Stimulated activated CD8-positive, alpha-beta memory T cell treated with anti-CD3 and anti-CD28 coated beads, Interleukin-12 subunit alpha, Interleukin-12 subunit beta, amount 100 ng/mL, for 4 hours (primary cell): ENCODE measurements around the gene RSRP1.
"Not testable (repeated sequence)": the region's sequence is repeated elsewhere in the genome, so short reads cannot be mapped to it uniquely, and the experiment has no call there.

Source experiments
- DNase-seq: peaks from one replicate; pipeline ENCODE4 v3.0.0-alpha.2; 2020; ENCODE audit warnings: low read depth

The RSRP1 gene, protein sequence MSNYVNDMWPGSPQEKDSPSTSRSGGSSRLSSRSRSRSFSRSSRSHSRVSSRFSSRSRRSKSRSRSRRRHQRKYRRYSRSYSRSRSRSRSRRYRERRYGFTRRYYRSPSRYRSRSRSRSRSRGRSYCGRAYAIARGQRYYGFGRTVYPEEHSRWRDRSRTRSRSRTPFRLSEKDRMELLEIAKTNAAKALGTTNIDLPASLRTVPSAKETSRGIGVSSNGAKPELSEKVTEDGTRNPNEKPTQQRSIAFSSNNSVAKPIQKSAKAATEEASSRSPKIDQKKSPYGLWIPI

DNA sequence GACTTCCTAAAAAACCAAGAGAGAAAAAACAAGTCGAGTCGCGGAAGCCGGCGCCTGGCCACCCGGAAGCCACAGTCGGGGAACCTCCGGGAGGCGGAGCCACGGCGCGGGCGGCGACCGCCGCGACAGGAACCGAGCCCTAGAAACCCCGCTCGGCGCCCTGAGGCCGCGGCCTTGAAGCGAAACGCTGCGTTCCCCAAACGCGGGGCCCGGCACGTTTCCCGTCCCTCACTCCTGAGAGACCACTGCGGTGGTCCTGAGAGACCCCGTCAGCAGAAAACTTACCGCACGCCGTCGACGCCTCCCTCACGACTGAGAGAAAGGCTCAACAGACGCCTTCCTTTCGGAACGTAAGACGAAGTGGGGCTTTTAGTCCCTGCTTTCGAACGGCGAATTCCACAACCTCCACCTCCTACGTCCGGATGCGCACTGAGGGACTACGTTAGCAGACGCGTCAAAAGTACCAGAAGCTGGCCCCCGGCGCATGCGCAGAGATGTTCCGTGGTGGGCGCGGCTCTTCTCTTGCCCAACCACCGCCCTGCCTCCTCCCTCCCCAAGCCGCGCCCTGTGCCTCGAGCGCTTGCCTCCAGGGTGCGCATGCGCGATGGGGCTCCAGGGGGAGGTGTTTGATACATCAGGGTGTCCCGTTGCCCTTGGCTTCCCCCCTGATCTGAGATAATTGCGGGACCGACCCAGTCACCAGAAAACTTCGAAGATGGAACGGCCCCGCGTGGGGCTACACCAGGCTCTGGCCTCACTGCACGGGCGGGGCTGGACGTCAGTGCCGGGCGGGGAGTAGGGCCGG lies at the start of gene RSRP1:
TSS of gene RSRP1 (minus strand) at position 431 of the 805 bp plus-strand sequence. CDS start 491 bp downstream, outside the sequence.
- peak; percentile 100 for DNase-seq

DNA sequence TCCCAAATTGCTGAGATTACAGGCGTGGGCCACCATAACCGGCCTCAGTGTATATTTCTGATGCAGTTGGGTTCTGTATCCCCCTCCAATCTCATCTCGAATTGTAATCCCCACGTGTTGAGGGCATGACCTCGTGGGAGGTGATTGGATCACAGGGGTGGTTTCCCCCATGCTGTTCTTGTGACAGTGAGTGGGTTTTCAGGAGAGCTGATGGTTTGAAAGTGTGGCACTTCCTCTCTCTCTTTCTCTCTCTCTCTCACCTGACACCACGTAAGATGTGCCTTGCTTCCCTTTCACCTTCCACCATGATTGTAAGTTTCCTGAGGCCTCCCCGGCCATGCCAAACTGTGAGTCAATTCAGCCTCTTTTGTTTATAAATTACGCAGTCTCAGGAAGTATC lies 49.2 kb upstream of the RSRP1 start:
- not testable (repeated sequence) for DNase-seq

DNA sequence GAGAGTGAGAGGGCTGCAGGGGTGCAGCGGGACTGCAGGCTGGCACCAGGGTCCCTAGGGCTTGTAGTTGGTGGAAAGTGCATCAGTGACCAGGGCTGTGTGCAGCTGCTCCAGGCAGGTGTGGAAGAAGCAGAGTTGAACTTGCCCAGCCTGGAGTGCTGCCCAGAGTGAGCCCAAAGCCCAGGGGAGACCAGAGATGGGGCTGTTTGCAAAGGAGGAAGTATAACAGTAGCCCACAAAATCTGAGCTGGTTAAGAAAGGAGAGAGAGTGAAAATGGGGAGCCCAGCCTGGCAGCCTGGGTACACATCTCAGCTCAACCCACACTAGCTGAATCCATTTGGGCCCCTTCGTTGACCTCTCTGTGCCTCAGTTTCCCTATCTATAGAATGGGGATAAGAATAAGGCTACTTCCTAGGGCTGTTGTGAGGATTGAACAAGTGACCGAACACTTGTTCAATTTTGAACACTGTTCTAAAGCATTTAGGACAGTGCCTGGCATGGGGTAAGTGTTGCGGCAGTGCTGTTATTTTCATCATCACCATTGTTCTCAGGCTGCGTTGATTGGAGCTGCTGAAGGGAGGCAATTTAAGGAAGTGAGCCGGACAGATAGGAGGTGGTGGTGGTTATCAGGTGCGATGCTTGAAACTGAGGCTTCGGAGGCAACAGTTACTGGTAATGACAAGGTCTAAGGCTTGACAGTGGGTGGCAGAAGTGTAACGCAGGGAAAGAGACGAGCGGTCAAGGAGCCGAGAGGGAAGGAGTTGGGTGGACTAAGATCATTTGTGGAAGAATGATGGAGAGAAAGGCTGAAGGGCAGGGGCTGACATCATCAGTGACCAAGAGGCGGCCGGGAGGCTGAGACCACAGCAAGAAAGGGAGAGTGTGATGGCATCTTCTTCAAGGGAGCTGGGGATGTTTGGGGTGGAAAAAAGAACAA lies 47.9 kb upstream of the RSRP1 start:
- not testable (repeated sequence) for DNase-seq

DNA sequence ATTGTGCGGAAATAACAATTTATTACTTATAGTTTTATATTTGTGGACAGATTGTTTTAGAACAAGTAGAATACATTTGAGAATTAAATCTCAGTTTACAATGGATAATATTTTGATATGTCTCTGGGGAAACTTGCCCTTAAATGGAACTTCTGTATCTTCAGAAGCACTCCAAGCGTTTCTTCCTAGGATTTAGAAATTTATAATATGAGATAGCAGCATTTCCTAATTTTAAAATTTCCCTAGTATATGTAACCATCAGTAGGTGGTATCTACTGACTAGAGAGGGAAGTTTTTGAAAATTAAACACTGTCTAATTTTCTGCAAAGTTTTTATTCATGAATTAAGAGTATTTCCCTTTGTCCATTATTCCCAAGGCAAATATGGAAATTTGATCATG lies 46.2 kb upstream of the RSRP1 start:
- DNase-seq: not testable (repeated sequence)

DNA sequence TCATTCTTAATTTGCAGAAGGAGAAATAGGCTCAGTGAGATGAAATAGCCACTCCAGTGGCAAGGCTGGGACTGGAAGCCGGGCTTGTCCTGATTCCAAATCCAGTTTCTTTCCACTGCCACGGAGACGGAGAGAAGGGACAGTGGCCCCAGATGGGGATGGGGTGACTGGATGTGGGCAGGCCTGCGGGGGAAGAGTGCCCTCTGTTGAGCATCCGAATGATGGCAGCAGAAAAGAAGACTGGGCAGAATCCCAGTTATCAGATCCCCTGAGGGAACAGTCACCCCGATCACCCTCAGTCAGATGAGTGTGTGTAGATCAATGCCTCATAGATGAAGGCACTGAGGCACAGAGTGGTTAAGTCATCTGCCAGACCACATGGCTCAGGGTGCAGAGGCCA lies 42.8 kb upstream of the RSRP1 start:
- DNase-seq: not testable (repeated sequence)

DNA sequence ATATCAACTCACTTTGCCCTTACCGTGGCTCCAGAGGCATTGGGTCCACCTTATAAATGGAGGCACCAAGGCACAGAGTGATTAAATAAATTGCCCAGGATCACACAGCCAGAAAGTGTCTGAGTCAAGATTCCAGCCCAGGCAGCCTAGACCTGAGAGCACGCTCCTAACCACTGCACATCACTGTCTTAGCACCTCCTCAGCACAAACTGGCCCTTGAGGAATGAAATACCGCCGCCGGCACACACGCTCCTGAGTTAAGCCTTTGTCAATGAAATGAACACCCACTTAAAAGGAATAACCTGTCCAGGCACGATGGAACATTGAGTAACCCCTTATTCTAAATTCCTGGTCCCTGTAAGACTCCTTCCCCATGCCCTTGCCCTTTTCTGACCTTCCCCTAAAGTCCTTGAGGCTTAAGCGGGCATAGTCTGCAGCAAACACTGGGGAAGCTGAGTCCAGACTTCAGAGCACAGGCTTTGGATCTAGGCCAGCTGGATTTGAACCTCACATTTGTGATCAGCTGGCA lies 41.4 kb upstream of the RSRP1 start:
- DNase-seq: not testable (repeated sequence)

DNA sequence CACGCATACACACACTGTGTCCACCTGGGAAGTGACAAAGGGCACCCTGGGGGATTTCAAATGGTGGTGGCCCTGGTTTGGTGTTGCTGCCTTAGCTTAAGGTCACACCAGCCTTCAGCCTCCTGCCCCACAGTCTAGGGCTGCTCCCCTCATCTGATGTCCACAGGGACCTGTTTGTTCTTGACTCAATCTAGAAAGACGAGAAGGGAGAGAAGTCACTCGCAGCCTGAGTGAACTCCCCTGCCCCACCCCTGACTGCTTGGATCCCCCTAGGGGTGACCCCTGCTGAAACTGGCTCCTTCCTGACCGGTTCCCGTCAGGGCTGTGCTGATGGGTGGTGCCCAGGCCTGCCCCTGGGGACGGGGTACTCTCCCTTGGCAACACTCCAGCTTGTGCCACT lies 39.9 kb upstream of the RSRP1 start:
- not testable (repeated sequence) for DNase-seq

DNA sequence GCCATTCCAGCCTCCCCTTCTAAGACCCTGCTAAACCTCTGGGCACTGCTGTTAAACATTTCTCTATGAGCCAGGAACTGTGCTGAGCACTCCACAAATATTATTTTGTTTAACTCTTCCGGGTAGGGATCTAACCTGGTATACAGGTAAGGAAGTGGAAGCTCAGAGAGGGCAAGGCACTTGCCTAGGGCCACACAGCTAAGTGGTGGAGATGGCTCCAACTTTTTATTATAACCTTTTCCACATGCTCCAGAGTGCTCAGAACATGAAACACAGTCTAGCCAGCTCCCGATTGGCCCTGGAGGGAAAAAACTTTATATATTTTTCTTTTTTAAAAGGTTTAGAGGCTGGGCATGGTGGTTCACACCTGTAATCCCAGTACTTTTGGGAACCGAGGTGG lies 38.6 kb upstream of the RSRP1 start:
- DNase-seq: not testable (repeated sequence)

DNA sequence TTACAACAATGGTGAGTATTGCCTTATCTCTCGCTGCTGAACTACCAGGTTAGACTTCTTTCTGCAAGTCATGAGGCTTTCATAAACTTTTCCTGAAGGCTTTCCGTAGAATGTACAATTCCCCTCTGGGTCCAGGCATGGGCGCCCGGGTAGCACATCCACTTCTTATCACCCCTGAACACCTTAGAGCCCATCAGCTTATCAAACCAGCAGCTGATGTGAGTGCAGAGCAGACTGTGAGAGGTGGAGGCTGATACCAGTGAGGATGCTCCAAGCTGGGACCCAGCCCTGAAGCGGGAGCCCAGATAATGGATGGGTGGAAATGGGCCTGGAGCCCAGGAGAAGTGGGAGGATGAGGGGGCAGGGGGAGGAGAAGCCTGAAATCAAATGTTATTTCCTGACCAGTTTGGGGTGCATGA lies 32.4 kb upstream of the RSRP1 start:
- DNase-seq: not testable (repeated sequence)

DNA sequence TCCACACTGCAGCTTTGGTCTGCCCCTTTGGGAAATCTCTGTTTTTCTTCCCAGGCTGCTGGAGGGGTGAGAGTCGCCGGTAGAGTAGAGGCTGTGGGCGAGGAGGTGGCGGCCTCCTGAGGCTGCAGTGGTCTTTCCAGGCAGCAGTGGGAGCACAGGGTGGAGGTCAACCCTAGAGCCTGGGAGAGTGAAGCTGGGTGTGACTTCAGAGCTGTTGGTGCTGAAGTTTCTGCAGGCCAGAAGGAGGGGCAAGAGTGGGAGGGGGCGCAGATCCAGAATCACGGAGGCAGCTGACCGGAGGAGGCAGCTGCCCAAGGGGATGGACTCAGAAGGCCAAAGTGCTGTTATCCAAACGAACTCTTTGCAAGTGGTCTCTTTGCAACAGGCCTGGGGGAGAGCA lies 31.5 kb upstream of the RSRP1 start:
- not testable (repeated sequence) for DNase-seq

DNA sequence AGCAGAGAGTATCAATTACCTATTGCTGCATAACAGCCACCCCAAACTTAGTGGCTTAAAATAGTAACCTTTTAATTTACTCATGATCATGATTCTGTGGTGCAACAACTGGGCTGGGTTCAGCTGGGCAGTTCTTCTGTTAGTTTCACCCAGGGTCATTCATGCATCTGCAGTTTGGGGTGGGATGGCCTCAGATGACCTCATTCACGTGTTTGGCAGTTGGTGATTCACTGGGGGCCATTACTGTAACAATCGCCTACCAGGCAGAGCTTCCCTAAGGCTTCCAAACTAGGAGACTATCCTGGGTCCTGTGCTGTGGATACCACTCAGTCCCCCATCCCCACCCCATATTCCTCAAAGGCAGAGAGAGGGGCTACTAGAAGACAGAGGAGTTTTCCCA lies 31.1 kb upstream of the RSRP1 start:
- not testable (repeated sequence) for DNase-seq

DNA sequence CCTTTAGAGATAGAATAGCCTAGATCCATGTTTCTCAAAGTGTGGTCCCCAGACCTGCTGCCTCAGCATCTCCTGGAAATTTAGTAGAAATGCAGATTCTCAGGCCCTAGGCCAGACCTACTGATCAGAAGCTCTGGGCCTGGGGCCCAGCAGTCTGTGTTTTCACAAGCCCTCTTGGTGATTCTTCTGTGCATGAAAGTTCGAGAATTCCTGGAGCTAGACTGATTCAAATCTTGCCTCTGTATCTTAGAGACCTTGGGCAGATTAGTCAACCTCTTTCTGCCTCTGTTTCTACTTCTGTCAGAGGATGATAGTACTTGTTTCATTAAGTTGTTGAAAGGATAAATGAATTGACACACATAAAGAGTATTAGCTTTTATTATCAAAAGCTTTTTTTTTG lies 30.0 kb upstream of the RSRP1 start:
- DNase-seq: not testable (repeated sequence)

DNA sequence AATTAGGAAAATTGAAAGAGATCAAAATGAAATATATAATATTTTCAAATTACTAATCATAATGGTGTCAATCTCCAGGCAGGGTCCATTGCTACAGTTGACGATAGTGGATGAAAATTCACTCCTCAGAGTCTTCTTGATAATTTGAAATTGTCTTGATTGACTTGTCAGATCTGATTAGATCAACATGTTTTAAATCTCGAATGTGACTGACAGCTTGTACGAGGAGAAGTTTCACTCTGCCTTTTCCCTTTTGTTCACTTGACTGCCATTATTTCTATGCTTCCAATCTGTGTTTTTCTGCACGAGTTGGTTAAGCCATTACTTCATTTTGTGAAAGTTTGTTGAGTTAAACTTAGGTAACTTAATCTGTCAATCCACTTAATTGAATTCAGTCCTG lies 28.4 kb upstream of the RSRP1 start:
- not testable (repeated sequence) for DNase-seq

DNA sequence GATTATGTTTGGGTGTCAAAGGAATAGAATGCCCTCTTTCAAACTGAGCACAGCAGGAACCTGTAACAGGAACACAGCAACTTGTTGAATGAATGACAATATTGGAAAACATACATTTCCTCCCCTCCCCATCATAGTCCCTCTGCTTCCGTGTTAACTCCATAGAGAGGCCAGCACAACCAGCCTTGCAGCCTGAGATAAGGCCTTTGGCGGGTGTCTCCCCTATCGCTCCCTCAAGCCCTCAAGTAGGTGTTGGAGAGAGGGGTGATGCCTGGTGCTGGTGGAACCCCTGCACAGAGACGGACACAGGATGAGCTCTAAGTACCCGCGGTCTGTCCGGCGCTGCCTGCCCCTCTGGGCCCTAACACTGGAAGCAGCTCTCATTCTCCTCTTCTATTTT lies 25.0 kb upstream of the RSRP1 start, which contains the start of gene RHD:
TSS of gene RHD (plus strand) at position 272 of the 400 bp plus-strand sequence. CDS start at position 311, 39 bp downstream.
- not testable (repeated sequence) for DNase-seq

DNA sequence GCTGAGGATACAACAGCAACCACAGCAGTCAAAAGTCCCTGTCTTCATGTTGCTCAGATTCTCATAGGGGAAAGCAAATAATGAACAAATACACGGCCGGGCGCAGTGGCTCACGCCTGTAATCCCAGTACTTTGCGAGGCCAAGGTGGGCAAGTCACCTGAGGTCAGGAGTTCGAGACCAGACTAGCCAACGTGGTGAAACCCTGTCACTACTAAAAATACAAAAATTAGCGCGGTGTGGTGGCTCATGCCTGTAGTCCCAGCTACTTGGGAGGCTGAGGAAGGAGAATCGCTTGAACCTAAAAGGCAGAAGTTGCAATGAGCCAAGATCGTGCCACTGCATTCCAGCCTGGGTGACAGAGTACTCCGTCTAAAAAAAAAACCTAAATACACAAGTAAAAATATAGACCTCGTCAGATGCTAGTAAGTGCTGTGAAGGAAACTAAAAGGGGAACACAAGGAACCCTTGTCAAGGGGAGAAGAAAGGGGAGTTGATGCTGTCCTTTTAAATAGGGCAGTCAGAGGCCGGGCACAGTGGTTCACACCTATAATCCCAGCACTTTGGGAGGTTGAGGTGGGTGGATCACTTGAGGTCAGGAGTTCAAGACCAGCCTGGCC lies 21.0 kb upstream of the RSRP1 start:
- not testable (repeated sequence) for DNase-seq

DNA sequence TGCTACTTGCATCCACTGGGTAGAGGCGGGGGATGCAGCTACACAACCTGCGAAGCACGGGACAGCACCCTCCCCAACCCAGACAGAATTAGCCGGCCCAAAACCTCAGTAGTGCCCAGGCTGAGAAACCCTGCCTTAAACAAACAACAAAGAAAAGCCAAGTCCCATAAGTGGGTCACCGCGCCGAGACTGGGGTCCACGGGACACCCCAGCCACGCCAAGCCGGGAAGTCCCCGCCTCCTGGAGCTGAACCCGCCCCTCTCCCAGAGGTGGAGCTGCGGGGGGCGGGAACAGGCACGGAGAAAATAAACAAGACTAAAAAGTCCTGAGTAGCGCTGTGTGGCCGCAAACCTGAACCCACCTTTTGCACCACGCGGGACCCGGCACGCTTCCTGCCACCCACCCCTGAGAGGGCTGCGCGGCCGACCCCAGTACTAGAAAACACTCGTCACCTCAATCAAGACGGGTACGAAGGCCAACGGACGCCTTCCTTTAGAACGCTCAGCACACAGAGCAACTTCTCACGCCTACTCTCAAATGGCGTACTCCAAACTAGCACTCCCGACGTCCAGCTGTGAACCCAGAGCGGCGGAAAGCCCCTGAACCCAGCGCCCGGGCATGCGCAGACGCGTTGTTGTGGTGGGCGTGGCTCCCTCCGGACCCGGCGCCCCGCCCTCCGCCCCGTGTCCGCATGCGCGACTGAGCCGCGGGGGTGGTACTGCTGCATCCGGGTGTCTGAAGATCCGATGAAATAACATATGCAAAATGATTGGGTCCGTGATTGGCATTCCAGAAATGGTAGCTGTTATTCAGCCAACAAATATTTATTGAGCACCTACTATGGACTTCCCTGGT lies 20.3 kb upstream of the RSRP1 start:
- DNase-seq: peak; percentile 88

DNA sequence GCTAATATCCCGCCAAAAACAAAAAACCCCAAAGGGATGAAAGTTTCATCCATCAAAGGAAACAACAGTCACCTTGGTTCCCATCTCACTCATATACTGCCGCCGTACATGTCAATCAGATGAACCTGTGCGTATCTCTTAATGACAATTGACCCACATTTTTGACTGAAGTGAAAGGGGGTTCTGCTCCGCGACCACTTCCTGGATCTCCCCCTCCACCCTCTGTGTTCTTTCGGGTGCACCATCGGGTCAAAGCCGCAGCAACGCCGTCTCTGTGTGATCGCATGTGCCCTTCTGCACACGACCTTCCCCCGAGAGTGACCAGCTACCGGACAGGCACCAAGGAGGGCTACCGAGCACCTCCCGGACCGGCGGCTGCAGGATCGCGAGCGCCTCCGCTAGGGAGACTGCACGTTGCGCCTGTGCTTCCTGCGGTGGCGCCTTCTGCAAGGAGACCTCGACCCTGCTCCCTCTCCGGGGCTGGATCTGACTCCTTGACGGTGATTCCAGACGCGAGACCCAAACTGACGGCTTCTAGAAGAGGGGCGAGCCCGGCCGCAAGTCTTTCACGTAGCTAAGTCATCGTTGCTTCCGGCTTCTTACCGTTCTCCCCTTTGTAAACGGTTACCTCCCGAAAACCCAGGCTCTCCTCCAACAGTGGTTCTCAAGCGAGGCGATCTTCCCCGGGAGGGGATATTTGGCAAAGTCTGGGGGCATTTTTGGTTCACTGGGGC lies 19.5 kb upstream of the RSRP1 start:
- DNase-seq: not testable (repeated sequence)

DNA sequence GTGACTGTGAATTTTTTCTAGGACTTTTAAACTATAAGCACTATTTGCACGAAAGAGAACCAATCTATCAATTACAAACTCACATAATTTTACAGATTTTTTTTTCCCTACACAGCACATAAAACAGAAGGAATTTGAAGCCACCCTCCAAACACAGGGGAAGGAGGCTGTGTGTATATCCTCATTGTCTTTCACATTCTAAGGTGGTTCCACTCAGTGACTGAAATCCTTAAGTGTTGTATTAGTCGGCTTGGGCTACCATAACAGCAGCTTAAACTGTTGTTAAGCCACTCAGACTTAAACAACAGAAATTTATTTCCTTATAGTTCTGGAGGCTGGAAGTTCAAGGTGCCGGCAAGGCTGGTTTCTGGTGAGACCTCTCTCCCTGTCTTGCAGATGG lies 13.1 kb upstream of the RSRP1 start:
- DNase-seq: not testable (repeated sequence)

DNA sequence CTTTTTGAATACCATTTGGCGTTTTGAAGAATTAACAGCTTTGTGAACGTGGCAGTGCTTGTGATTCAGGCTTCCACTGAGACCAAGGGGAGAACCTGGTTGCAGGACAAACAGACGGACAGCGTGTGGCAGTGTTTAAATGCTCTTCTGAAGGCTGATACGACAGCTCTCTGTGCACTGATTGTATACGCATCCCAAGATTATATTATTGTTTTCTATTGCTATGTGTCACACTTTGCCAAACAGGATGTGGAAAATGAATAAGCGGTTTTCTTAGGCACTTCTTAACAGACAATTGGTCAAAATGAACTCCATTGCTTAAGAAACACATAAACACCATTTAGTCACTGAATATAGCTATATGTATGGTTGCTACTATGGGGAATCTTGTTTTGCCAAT lies 12.6 kb upstream of the RSRP1 start:
- DNase-seq: not testable (repeated sequence)

DNA sequence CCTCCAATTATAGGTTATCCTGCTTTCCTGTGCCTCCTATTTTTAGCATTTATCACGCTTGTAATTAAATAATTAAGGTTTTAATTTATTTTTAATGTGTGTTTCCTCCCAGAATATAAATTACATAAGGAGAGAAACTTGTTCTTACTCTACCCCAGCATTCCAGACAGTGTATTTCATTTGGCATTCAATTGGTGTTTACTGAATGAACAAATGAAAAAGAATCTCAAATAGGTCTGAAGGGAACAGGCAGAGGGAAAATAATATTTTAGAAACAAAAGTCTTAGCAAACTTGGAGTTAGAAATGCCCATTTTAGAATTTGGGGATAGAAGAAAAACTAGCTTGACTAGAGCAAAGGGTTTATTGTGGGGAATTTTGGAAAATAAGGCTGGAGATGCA lies 9.9 kb upstream of the RSRP1 start:
- DNase-seq: no peak
